ENCODE measurements around the gene LLCFC1. TPM values are rescaled to one million over a fixed set of nuclear protein-coding genes. Genes with fewer than 3 reads are reported as not detected.

The LLCFC1 gene
- total RNA-seq, 2 donors from 2014 or later: 6.4 TPM; not detected in 1

GRCh38 chr7:142896741-142897379, 42.4 kb upstream of the LLCFC1 start:
- no peaks in the 10 kb centered on the region for H3K9me3 ChIP-seq
- H3K4me1 ChIP-seq (replicated peaks): peaks cover 8% of the 10 kb centered on the region
- TF ChIP-seq POLR2A (IDR thresholded peaks at IDR 0.05) (no peak), CTCF (IDR thresholded peaks at IDR 0.05) (no peak), POLR2AphosphoS5 (IDR thresholded peaks at IDR 0.05) (no peak)
- intact Hi-C loops (cut with DNase I): no loop called here
- no peaks in the 10 kb centered on the region for H3K27me3 ChIP-seq (replicated peaks; ENCODE audit: insufficient read depth)
- DNase-seq (ENCODE audit: low spot score): no peak
- H3K4me3 ChIP-seq: no peak overlapping the region
- no peaks in the 10 kb centered on the region for H3K36me3 ChIP-seq
- H3K27ac ChIP-seq: peak overlapping the region; percentile 46 to 71
- 82% methylated on average over 3 of the region's 3 CpGs for WGBS

GRCh38 chr7:142897691-142898090, 41.6 kb upstream of the LLCFC1 start:
- H3K9me3 ChIP-seq: no peaks in the 10 kb centered on the region
- no peaks in the 10 kb centered on the region for H3K27me3 ChIP-seq (replicated peaks; ENCODE audit: insufficient read depth)
- no peak overlapping the region for H3K4me3 ChIP-seq
- no peak for TF ChIP-seq POLR2AphosphoS5 (IDR thresholded peaks at IDR 0.05)
- no peak for TF ChIP-seq CTCF (IDR thresholded peaks at IDR 0.05)
- TF ChIP-seq POLR2A (IDR thresholded peaks at IDR 0.05): no peak
- 95% methylated on average over 7 of the region's 7 CpGs for WGBS
- peaks cover 8% of the 10 kb centered on the region for H3K4me1 ChIP-seq (replicated peaks)
- H3K27ac ChIP-seq: peak overlapping the region in 1 of 2 donors; percentile 71
- no peaks in the 10 kb centered on the region for H3K36me3 ChIP-seq
- DNase-seq (ENCODE audit: low spot score): no peak
- intact Hi-C loops (cut with DNase I): no loop called here

- Histone ChIP-seq H3K27ac (no peak overlapping the region), H3K4me1 (replicated peaks) (peaks cover 8% of the 10 kb centered on the region), H3K4me3 (no peak overlapping the region), H3K9me3 (no peaks in the 10 kb centered on the region), H3K36me3 (no peaks in the 10 kb centered on the region), H3K27me3 (replicated peaks; ENCODE audit: insufficient read depth) (no peaks in the 10 kb centered on the region)
- 63% methylated on average over 3 of the region's 3 CpGs for WGBS
- DNase-seq (ENCODE audit: low spot score): no peak
- intact Hi-C loops (cut with DNase I): no loop called here
- TF ChIP-seq POLR2A (IDR thresholded peaks at IDR 0.05): no peak
- no peak for TF ChIP-seq CTCF (IDR thresholded peaks at IDR 0.05)
- TF ChIP-seq POLR2AphosphoS5 (IDR thresholded peaks at IDR 0.05): no peak
Observed at GRCh38 chr7:142898377-142899170, 40.7 kb upstream of the LLCFC1 start.

GRCh38 chr7:142899661-142900060, 39.6 kb upstream of the LLCFC1 start:
- intact Hi-C loops (cut with DNase I): no loop called here
- no peaks in the 10 kb centered on the region for H3K27me3 ChIP-seq (replicated peaks; ENCODE audit: insufficient read depth)
- H3K27ac ChIP-seq: no peak overlapping the region
- H3K36me3 ChIP-seq: no peaks in the 10 kb centered on the region
- DNase-seq (ENCODE audit: low spot score): no peak
- WGBS: 45% methylated on average over 3 of the region's 3 CpGs
- no peak for TF ChIP-seq POLR2AphosphoS5 (IDR thresholded peaks at IDR 0.05)
- no peak for TF ChIP-seq POLR2A (IDR thresholded peaks at IDR 0.05)
- no peak for TF ChIP-seq CTCF (IDR thresholded peaks at IDR 0.05)
- peaks cover 1% of the 10 kb centered on the region for H3K4me1 ChIP-seq (replicated peaks)
- no peak overlapping the region for H3K4me3 ChIP-seq
- no peaks in the 10 kb centered on the region for H3K9me3 ChIP-seq
